ENCODE data around the gene TP63.
"Not testable (repeated sequence)": the region's sequence is repeated elsewhere in the genome, so short reads cannot be mapped to it uniquely, and the experiment has no call there.

Gene TP63

DNA sequence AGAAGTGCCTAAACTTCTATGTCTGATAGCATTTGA is at the start of gene TP63:
TSS of gene TP63 (plus strand) at position 17 of the 36 bp plus-strand sequence. CDS start 127 bp downstream, outside the sequence.
- FAIRE-seq, result no peak

DNA sequence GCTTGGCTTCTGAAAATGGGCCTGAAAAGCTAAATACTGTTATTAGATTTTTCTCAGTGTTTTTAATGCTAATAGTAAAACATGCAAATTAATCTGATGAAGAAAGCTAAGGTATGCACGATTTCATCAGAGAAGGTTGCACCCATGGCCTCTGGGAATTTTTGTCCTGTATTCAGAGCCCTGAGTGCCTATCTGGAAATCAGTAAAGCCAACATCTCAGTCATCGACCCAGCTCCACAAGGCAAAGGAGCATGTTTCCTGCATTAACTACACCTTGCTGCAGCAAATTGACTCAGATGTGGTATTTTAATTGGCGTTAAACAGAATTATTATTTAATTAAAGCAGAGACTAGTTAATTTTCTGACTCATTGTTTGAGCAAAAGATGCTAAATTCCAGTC is 49.0 kb upstream of the TP63 start:
- no peak for FAIRE-seq

DNA sequence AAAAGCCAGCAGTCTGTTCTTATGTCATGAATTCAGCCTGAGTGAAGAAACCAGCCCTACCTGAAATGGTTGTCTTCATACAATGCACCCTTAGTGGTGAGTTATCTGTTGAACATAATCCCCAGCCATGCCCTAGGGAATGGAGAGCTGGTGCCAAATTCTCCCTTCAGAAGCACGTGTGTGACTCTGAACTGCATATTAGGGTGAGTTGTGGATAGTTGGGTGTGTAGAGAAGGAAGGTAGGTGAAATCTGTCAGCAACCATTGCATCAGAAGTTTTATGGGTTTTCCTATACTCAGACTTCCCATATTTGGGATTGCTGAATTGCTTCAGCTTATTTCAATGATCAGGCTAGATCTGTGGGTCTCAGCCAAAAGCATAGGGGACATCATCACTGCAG is 46.5 kb upstream of the TP63 start:
- FAIRE-seq, result no peak

DNA sequence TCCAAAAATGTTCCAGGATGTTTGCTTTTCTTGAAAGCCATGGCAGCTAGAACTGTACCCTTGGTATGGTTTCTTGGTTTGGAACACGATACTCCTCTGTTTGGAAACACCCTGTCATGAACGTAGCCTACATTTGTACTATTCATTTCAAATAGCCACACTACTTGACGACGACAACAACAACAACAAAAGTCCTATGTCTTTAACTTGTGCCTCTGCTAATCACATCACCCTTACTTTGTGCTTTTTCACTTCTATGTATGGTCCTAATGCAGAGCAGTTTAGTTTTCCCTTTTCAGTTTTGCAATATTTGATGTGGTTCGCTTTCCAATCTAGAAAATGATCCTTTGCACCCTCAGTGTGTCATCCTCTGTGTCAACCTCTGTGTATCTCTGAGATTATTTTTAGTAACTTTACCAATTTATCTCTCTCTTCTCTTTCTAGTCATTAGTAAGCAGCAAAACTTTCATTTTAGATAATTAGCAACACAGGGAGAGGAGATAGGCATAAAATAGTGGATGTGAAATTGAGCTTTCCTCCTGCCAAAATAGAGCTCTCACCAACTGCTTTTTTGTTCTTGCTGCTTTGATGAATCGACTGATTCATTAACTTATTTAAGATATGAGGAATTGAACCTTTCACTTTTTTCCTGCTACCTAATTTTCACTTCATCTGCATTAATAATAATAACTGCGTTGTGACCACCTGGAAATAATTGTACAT is 44.1 kb upstream of the TP63 start:
- FAIRE-seq, result no peak

DNA sequence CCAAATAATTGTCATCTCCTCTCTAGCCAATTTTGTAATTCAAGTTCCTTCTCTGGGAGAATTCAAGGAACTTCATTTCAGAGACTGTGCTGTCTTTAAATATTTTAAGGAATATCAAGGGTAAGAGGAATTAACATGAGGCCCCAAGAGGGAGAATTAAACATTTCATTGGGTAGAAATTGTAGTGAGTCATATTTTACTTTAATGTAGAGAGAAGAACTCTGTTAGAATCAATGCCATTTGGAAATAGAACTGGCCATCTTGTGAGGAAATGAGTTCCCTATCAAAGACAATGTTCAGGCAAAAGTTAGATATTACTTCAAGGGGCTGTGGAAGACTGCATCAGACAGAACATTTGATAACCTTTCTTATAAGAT is 43.5 kb upstream of the TP63 start:
- no peak for FAIRE-seq

DNA sequence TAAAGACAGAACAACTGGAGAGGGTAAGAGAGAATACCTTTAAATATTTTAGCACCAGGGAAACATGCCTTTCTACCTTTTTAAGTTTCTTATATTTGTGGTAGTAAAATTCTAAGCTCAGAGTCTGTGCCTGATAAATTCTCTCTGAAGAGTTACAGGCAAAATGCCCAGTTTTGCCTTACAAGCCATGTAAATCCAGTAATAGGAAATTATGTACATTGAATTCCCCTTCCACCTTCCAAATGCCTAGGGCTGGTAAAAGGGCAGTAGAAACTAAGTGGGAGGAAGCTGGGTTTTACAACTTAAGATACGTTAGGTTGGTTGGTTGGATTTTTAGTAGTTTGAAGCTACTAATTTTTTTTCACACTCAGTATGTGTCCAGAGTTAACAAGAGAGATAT is 43.1 kb upstream of the TP63 start:
- FAIRE-seq, result no peak

DNA sequence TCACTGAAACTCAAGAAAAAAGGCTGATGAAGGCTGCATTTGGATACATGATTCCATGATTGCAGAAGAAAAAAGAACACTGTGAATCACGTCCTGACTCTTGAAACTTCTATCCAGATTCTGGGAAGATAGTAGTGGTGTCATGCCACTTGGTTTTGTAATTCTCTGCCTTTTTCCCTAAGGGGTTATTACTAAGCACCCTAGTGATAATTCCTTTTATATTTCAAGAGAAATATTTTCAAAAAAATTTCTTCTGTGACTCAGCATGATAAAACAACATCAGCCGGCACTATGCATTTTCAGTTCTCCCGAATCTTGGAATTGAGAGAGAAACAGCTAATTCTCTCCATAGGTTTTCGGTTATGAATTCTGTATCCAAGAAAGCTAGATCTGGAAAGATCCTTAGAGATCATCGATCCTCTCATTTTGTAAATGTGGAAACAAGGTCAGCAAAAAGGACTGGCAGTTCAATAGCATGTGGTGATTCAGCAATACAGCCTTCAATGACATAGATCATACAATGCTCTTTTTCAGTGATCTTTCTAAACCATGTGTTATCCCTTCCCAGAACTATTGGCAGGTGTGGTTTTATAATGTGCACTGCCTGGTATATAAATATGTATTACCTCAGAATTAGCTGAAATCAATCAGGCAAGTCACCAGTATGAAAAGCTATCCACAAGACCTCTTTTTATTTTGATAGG is 42.6 kb upstream of the TP63 start:
- no peak for FAIRE-seq

DNA sequence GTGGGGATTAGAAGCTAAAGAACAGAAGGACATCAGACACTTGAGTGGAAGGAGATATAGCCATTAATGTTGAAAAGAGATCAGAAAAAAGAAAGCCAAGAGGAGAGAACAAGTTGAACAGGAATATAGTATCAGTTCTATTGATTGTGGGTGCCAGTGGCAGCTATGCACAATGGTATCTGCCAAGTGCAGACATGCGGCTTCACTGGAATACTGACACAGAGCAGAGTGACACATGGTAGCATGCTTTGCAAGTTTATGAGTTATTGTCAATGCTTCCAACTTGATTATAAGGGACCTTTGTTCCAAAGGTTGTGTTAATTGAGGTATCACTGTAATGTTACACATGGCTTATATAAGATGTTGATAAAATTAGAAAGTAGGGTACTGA is 42.0 kb upstream of the TP63 start:
- no peak for FAIRE-seq

DNA sequence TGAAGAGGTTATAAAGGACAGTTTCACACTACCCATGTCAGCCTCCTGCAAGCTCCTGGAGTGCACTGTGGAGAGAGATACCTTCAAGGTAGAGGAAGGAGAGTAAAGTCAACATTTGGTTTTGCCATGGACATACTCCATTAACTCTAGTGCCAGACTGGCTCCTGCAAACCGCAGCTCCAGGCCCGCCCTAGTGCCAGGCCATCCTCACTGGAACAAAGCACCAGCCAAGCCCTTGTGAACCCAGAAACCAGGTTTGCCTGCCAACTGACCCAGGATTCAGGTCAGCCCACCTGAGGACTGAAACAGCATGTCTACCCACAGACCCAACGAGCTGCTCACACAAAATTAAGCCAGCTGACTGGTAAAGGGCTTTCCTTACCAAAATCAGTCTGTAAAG is 41.0 kb upstream of the TP63 start:
- FAIRE-seq, result no peak

DNA sequence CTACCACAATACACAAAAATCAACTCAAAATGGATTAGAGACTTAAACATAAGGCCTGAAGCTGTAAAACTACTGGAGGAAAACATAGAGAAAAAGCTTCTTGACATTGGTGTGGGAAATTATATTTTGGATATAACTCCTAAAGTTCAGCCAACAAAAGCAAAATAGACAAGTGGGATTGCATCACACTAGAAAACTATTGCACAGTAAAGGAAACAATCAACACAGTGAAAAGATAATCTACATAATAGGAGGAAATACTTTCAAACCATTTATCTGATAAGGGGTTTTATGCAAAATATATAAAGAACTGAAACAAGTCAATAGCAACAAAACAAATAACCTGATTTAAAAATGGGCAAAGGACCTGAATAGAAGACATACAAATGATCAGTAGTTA is 37.6 kb upstream of the TP63 start:
- FAIRE-seq, result no peak

DNA sequence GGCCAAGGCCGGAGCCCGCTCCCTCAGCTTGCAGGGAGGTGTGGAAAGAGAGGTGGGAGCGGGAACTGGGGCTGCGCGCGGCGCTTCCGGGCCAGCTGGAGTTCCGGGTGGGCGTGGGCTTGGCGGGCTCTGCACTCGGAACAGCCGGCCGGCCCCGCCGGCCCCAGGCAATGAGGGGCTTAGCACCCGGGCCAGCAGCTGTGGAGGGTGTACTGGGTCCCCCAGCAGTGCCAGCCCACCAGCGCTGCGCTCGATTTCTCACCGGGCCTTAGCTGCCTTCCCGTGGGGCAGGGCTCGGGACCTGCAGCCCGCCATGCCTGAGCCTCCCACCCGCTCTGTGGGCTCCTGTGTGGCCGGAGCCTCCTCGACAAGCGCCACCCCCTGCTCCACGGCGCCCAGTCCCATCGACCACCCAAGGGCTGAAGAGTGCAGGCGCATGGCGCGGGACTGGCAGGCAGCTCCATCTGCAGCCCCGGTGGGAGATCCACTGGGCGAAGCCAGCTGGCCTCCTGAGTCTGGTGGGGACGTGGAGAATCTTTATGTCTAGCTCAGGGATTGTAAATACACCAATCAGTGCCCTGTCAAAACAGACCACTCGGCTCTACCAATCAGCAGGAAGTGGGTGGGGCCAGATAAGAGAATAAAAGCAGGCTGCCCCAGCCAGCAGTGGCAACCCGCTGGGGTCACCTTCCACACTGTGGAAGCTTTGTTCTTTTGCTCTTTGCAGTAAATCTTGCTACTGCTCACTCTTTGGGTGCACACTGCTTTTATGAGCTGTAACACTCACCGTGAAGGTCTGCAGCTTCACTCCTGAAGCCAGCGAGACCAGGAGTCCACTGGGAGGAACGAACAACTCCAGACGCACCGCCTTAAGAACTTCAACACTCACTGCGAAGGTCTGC is 34.9 kb upstream of the TP63 start:
- not testable (repeated sequence) for FAIRE-seq

DNA sequence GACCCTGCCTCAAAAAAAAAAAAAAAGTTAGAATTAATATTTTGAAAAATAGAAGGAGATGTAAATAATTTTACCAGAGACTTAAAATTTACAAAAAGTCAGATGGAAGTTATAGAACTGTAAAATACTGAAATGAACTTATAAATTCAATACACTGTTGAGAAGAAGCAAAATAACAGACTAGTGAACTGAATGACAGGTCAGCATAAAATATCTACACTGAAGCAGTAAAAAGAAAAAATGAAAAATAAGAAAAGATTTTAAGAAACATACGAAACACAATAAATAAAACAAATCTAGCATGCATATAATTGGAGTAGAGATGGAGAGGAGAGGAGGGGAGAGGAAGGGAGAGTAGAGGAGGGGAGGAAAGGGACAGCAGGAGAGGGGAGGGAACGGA is 33.3 kb upstream of the TP63 start:
- FAIRE-seq, result no peak

DNA sequence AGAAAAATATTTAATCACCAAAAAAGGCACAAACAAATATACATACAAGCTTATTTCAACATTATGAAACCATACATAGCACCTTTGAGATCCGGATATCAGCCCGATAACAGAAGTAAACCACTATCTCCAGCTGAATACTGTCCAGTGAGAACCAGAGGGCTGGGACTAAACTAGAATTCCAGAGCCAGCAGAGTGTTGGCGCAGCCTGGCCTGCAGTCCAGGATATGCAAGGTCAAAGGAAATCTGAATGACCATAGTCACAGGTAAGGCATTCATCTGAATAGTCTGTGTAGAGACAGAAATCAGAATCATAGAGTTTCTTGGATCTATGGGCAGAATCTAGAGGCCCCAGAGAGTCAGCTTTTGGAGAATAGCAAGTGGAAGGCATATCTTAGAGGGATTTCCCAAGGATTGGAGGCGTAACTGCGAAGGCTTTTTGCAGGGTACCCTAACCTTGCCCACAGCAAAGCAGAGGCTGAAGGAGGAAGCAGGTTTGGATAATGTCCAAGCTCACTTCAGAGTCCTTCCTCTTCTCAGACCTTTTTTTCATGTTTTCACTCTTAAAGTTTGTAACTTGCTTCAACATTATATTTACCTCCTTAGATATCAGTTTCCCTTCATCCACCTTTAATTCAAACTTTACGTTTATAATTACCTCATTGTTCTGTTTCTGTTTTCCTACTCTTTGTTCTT is 32.5 kb upstream of the TP63 start:
- no peak for FAIRE-seq

DNA sequence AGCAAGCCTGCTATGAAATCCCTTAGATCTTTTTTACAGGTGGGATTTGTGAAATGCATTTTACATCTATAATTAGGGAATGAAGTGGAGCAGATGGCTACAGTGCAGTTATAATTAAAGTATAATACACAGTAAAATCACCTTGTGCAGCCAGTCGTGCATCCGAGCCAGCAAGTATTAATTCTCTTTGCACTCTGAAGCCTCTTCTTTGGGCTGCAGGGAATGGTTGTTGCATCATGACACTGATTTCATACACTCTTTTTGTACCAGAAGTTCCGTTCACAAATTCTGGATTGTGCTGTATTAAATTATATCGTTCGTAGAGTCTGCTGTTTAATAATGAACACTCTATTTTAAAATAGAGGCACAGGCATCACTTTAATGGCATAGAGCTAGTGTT is 28.7 kb upstream of the TP63 start:
- no peak for FAIRE-seq

DNA sequence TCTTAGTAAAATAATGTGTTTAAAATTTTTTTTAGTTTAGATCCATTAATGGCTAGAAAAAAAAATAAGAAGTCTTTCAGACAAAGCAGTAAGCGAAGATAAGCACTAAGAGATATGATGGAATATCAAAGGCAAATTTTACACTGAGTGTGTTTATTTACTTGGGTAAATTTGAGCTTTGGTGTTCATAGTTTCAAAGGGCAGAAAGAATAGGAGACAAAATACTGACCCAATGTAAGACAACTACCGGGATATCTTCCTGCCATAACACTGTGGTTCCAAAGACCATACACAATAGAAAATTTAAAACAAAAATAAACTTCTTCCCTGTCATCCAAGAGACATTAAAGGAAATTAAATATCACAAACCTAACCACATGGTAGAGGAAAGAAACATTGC is 25.5 kb upstream of the TP63 start:
- FAIRE-seq, result no peak

DNA sequence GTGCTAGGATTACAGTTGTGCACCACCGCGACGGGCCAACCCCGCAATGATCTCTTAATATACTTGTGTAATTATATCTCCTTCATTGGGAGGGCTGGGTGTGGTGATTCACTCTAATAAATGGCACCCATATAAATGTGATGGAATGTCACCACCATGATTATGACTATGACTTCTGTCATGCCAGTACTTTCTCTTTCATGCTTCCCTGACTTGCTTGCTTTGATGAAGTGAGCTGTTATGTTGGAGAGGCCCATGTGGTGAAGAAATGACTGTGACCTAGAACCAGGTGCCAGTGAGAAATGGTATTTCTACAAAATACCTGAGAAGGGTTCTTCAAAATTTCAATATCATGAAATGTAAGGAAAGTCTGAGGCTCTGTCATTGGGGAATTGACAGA is 24.4 kb upstream of the TP63 start:
- no peak for FAIRE-seq

DNA sequence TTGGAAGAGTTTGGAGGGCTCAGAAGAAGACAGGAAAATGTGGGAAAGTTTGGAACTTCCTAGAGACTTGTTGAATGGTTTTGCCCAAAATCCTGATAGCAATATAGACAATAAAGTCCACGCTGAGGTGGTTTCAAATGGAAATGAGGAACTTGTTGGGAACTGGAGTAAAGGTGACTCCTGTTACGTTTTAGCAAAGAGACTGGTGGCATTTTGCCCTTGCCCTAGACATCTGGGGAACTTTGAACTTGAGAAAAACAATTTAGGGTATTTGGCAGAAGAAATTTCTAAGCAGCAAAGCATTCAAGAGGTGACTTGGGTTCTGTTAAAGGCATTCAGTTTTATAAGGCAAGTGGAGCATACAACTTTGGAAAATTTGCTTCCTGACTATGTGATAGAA is 18.5 kb upstream of the TP63 start:
- FAIRE-seq, result not testable (repeated sequence)

DNA sequence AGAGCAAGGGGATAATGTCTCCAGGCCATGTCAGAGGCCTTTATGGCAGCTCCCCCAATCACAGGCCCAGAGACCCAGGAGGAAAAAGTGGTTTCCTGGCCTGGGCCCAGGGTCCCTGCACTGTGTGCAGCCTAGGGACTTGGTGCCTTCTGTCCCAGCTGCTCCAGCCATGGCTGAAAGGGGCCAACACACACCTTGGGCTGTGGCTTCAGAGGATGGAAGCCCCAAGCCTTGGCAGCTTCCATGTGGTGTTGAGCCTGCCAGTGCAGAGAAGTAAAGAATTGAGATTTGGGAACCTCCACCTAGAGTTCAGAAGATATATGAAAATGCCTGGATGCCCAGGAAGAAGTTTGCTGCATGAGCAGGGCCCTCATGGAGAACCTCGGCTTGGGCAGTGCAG is 18.1 kb upstream of the TP63 start:
- FAIRE-seq, result no peak

DNA sequence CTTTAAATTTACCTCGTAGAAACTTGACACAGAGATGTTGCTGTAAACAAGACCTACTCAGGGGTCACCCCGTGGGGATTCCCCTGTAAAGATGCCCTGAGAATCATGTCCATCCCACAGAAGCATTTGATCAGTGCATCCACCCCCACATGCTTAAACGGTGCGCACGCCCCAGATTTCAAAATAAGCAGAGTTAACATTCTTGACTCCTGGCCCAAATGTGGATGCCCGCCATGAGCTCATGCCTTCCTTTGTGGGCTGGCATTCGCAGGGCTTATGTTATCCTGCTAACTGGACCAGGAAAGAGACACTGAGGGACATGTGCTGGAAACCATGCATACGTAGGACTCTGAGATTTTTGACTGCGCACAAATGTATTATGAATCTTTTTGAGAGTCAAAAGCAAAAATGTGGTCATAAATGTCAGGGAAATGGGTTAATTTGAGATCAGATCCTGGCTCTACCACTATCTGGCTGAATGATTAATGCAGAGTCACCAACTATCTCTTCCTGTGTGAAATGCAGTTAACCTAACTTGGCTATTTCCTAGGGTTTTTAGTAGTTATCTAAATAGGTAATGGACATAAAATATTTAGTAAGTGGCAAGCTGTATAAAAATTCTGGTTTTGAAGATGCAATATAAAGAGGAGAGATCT is 9.1 kb upstream of the TP63 start:
- FAIRE-seq, result no peak

DNA sequence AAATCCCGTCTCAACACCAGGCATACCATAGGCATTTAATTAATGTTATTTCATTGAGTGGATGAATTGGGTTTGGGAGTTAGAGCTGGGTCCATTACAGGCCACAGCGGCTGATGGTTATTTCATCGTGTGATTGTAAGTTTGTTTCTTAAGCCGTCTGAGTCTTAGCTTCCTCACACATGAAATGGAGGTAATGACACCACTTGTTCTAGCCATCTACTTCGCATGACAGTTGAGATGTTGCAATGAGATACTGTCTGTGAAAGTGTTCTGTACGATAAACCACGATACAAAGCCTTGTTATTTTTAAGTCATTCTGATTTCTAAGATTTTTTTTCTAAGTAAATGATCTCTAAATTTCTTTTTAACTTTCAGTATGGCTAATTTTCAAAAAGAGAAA is 8.6 kb upstream of the TP63 start:
- FAIRE-seq, result no peak

DNA sequence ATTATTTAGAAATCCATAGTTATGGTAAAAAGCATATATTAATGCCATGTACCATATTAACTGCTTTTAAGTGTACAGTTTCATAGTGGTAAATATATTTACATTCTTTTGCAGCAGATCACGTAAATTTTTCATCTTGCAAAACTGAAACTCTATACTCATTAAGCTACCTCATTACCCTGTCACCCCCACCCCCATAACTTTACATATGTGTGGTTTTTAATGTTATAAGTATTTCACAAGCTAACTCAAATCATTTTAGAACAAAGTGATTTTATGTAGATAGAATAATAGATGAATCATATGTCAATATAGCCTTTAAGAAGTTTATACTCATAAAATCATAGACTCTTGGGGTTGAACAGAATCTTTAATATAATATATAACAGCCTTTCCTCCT is 7.1 kb upstream of the TP63 start:
- no peak for FAIRE-seq

DNA sequence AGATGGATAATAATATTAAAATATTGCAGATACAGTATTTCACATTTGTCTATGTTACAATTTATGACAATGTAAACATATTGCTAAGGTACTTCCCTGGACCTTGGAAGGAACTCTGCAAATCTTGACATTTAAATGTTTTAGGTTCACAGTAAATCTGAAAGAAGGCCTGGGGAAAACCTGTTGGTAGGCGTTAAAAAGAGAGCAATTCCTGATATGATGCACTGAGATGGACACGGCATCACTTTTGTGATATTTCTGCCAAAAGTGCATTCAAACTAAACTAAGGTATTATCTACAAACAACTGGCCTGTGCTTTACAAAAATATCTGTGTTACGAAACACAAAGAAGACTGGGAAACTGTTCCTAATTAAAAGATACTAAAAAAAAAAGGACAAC is 6.1 kb upstream of the TP63 start:
- FAIRE-seq, result no peak

DNA sequence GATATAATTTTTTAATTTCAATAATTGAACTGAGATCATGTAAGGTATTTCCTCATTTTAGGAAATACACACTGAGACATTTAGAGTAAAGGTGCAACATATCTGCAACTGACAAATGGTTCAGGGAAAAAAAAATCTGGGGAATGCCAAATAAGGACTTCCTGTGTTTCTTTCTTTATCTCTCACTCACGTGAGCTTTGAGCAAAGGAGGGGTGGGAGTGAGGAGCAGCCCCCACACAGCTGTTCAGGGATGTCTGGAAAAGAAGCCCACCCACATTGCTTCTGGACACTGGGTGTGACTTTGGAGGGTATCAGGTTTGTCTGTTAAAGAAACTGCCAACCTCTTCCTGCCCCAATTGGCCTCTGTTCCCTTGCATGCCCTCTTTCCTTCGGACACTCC is 5.6 kb upstream of the TP63 start:
- no peak for FAIRE-seq
